Gastroesophageal sphincter (tissue), 3 donors: ENCODE results near the gene JPH4.

Experiments used
- CTCF ChIP-seq, 4 experiments: fragments of 200-600 bp in 2 of 4; fragments of 450-650 bp in 2 of 4; sonication (generic) in 1 of 4; IDR thresholded peaks; one replicate each; pipeline ENCODE4 v1.5.1; 2017 to 2019; ENCODE audit warnings: antibody characterized with exemption in 4 of 4, mild to moderate bottlenecking in 2 of 4, moderate library complexity in 2 of 4
- EP300 ChIP-seq: sonication (generic); formaldehyde crosslinking; IDR thresholded peaks from one replicate; pipeline ENCODE4 v1.6.1; 2017; ENCODE audit warnings: antibody characterized with exemption, mild to moderate bottlenecking

- TF ChIP-seq CTCF (IDR thresholded peaks at IDR 0.05), result no peak
- no peak for TF ChIP-seq EP300
Measured at GRCh38 chr14:23612802-23613201, 34.2 kb upstream of the JPH4 start.
